Naive thymus-derived CD8-positive, alpha-beta T cell (primary cell): ENCODE results near the gene ING4. TPM values are rescaled to one million over a fixed set of nuclear protein-coding genes. Genes with fewer than 3 reads are reported as not detected.

Experiments
- ATAC-seq, 2 donors: fragments of 150-1000 bp; cut with Tn5 transposase in 1 of 2; sonication (Bioruptor Pico), chemical (Tn5 transposase) in 1 of 2; 1 replicate in 1 of 2; 2 replicates in 1 of 2; pipeline ENCODE4 v1.10.0; 2021; ENCODE audit warnings: mild to moderate bottlenecking in 2 of 2, moderate library complexity in 2 of 2
- POLR2A ChIA-PET: fragments of 350-600 bp; sonication (Branson Sonifier 250); formaldehyde crosslinking; loops from one replicate; lab custom pipeline; 2021; ENCODE audit warnings: antibody characterized with exemption; lab: Charles Lee
- DNase-seq, 10 donors: peaks; one replicate each; pipeline versions ENCODE4 v3.0.0 to v3.0.0-alpha.2; 2020 to 2022
- H3K27ac Mint-ChIP-seq, 10 donors: one replicate each; pipeline ENCODE4 v1.8.0; 2020 to 2022; ENCODE audit warnings: mild to moderate bottlenecking in 10 of 10, mixed read lengths in 10 of 10, moderate library complexity in 4 of 10, inconsistent platforms in 1 of 10
- H3K27me3 Mint-ChIP-seq, 5 donors: one replicate each; pipeline ENCODE4 v1.8.0; 2021 to 2022; ENCODE audit warnings: mixed read lengths in 5 of 5
- H3K36me3 Mint-ChIP-seq, 3 donors: one replicate each; pipeline ENCODE4 v1.8.0; 2020 to 2022; ENCODE audit warnings: mixed read lengths in 3 of 3, mild to moderate bottlenecking in 2 of 3, inconsistent platforms in 1 of 3
- H3K4me1 Mint-ChIP-seq, 4 donors: one replicate each; pipeline ENCODE4 v1.8.0; 2021 to 2022; ENCODE audit warnings: mixed read lengths in 4 of 4
- H3K4me3 Mint-ChIP-seq, 10 donors: one replicate each; pipeline ENCODE4 v1.8.0; 2020 to 2022; ENCODE audit warnings: mild to moderate bottlenecking in 10 of 10, mixed read lengths in 10 of 10, moderate library complexity in 6 of 10, inconsistent platforms in 1 of 10
- H3K9me3 Mint-ChIP-seq, 9 donors: one replicate each; pipeline ENCODE4 v1.8.0; 2020 to 2022; ENCODE audit warnings: mixed read lengths in 9 of 9, mild to moderate bottlenecking in 3 of 9, inconsistent platforms in 1 of 9, moderate library complexity in 1 of 9
- polyA plus RNA-seq, 3 donors: library from polyadenylated mRNA; unstranded; fragments of 300-500 nt; fragmentation: Illumina TruSeq; gene quantifications; one replicate each; pipeline ENCODE4 v1.2.3, GENCODE V29; 2021
- total RNA-seq, 8 experiments: library from RNA in 2 of 8; stranded (reverse) in 2 of 8; gene quantifications; one replicate each; pipeline ENCODE4 v1.2.3 and lab custom pipeline; 2021 to 2026

Gene ING4
- total and polyA plus RNA-seq, 5 experiments from 2014 or later: 81.2 to 99.6 (median 90.6) TPM

GRCh38 chr12:6632026-6632983 lies 30.6 kb downstream of the ING4 start:
- H3K4me1 Mint-ChIP-seq: peaks cover 33 to 84% (median 73%) of the 10 kb centered on the region in 4 donors
- no peaks in the 10 kb centered on the region for H3K27me3 Mint-ChIP-seq
- peak overlapping the region; percentile 85 to 95 (median 90) for H3K4me3 Mint-ChIP-seq
- POLR2A ChIA-PET: interaction anchor here (0.7 to 4.9 kb wide), 22 partner anchors 12 to 326 kb away, joined by 3 to 32 read pairs (median 4); partner anchors contain the start of genes ACRBP, C12orf57, COPS7A and NOP2
- peak in 9 of 10 donors; percentile 43 to 77 (median 58) for DNase-seq
- ATAC-seq: peak; percentile 65 to 72
- H3K27ac Mint-ChIP-seq: peak overlapping the region; percentile 93 to 100 (median 98)
- no peaks in the 10 kb centered on the region for H3K36me3 Mint-ChIP-seq
- H3K9me3 Mint-ChIP-seq: no peaks in the 10 kb centered on the region

- H3K36me3 Mint-ChIP-seq: peaks cover 0 to 2% (median 0%) of the 10 kb centered on the region in 3 donors
Measured at GRCh38 chr12:6631549-6631961, 31.4 kb downstream of the ING4 start.

GRCh38 chr12:6630736-6631135 lies 32.2 kb downstream of the ING4 start:
- DNase-seq: no peak
- Mint-ChIP-seq H3K27me3 (no peaks in the 10 kb centered on the region), H3K27ac (peak overlapping the region; percentile 93 to 100 (median 98)), H3K4me3 (peak overlapping the region; percentile 85 to 95 (median 90)), H3K36me3 (peaks cover 0 to 4% (median 0%) of the 10 kb centered on the region in 3 donors), H3K9me3 (no peaks in the 10 kb centered on the region), H3K4me1 (peaks cover 30 to 81% (median 74%) of the 10 kb centered on the region in 4 donors)
- POLR2A ChIA-PET: interaction anchor here (0.6 to 4.9 kb wide), 17 partner anchors 10 to 328 kb away, joined by 3 to 32 read pairs (median 4); partner anchors contain the start of genes ACRBP, C12orf57, COPS7A and P3H3
- no peak for ATAC-seq

More at GRCh38 chr12:6631549-6631961, 31.4 kb downstream of the ING4 start:
- Mint-ChIP-seq H3K27me3 (no peaks in the 10 kb centered on the region), H3K4me1 (peaks cover 34 to 86% (median 78%) of the 10 kb centered on the region in 4 donors), H3K4me3 (peak overlapping the region; percentile 85 to 95 (median 90)), H3K27ac (peak overlapping the region; percentile 93 to 100 (median 98)), H3K9me3 (no peaks in the 10 kb centered on the region)
- ATAC-seq: peak; percentile 15 to 27
- DNase-seq: peak in 2 of 10 donors; percentile 34 to 42
- POLR2A ChIA-PET: interaction anchor here (0.7 to 4.9 kb wide), 22 partner anchors 11 to 327 kb away, joined by 3 to 32 read pairs (median 4); partner anchors contain the start of genes ACRBP, C12orf57, COPS7A and NOP2

GRCh38 chr12:6627616-6628015 lies 35.3 kb downstream of the ING4 start:
- H3K9me3 Mint-ChIP-seq: no peaks in the 10 kb centered on the region
- H3K4me3 Mint-ChIP-seq: peak overlapping the region; percentile 70 to 92 (median 88)
- no peaks in the 10 kb centered on the region for H3K27me3 Mint-ChIP-seq
- peaks cover 31 to 65% (median 55%) of the 10 kb centered on the region in 4 donors for H3K4me1 Mint-ChIP-seq
- DNase-seq (peak in 9 of 10 donors; percentile 43 to 72 (median 65)), ATAC-seq (peak; percentile 75 to 81)
- H3K27ac Mint-ChIP-seq: peak overlapping the region; percentile 84 to 97 (median 90)
- peaks cover 0 to 20% (median 2%) of the 10 kb centered on the region in 3 donors for H3K36me3 Mint-ChIP-seq
- POLR2A ChIA-PET: interaction anchor here (0.6 to 2.5 kb wide), 17 partner anchors 8 to 304 kb away, joined by 3 to 19 read pairs (median 4); partner anchors contain the start of genes COPS7A, LPAR5 and ZNF384

GRCh38 chr12:6626654-6627283 lies 36.1 kb downstream of the ING4 start:
- Mint-ChIP-seq H3K27me3 (no peaks in the 10 kb centered on the region), H3K4me3 (peak overlapping the region; percentile 70 to 92 (median 86)), H3K4me1 (peaks cover 26 to 56% (median 47%) of the 10 kb centered on the region in 4 donors), H3K9me3 (no peaks in the 10 kb centered on the region), H3K27ac (peak overlapping the region; percentile 81 to 97 (median 88)), H3K36me3 (peaks cover 0 to 20% (median 2%) of the 10 kb centered on the region in 3 donors)
- DNase-seq (peak in 5 of 10 donors; percentile 23 to 57 (median 31)), ATAC-seq (peak; percentile 15 to 48)
- POLR2A ChIA-PET: interaction anchor here (0.7 to 2.5 kb wide), 8 partner anchors 8 to 97 kb away, joined by 3 to 19 read pairs (median 6); partner anchors contain the start of genes COPS7A, LPAR5 and ZNF384

- no peaks in the 10 kb centered on the region for H3K27me3 Mint-ChIP-seq
- POLR2A ChIA-PET: interaction anchor here (0.5 to 4.3 kb wide), 16 partner anchors 7 to 230 kb away, joined by 3 to 32 read pairs (median 5); partner anchors contain the start of genes ACRBP, CDCA3, CHD4 and COPS7A
Measured at GRCh38 chr12:6620885-6621274, 42.0 kb downstream of the ING4 start.

GRCh38 chr12:6620137-6620884 lies 42.6 kb downstream of the ING4 start:
- DNase-seq (peak in 9 of 10 donors; percentile 22 to 76 (median 57)), ATAC-seq (peak; percentile 72 to 80)
- Mint-ChIP-seq H3K36me3 (peaks cover 0 to 33% (median 6%) of the 10 kb centered on the region in 3 donors), H3K9me3 (no peaks in the 10 kb centered on the region), H3K27ac (peak overlapping the region in 9 of 10 donors; percentile 37 to 94 (median 89)), H3K4me1 (peaks cover 22 to 54% (median 43%) of the 10 kb centered on the region in 4 donors), H3K27me3 (no peaks in the 10 kb centered on the region), H3K4me3 (peak overlapping the region in 9 of 10 donors; percentile 33 to 76 (median 53))
- POLR2A ChIA-PET: interaction anchor here (0.5 to 4.3 kb wide), 16 partner anchors 8 to 231 kb away, joined by 3 to 32 read pairs (median 5); partner anchors contain the start of genes CDCA3, CHD4, COPS7A and LPAR5

More at GRCh38 chr12:6620885-6621274, 42.0 kb downstream of the ING4 start:
- Mint-ChIP-seq H3K27ac (peak overlapping the region in 9 of 10 donors; percentile 40 to 94 (median 89)), H3K9me3 (no peaks in the 10 kb centered on the region), H3K4me3 (peak overlapping the region; percentile 33 to 76 (median 58)), H3K4me1 (peaks cover 19 to 51% (median 41%) of the 10 kb centered on the region in 4 donors), H3K36me3 (peaks cover 0 to 34% (median 6%) of the 10 kb centered on the region in 3 donors)
- DNase-seq (no peak), ATAC-seq (no peak)

GRCh38 chr12:6618483-6619225 lies 44.3 kb downstream of the ING4 start:
- Mint-ChIP-seq H3K27me3 (no peaks in the 10 kb centered on the region), H3K4me1 (peaks cover 25 to 57% (median 50%) of the 10 kb centered on the region in 4 donors)
- POLR2A ChIA-PET: interaction anchor here (0.6 to 3.7 kb wide), 7 partner anchors 9 to 27 kb away, joined by 3 to 32 read pairs (median 9); partner anchors contain the start of genes CHD4 and LPAR5

GRCh38 chr12:6615802-6616201 lies 47.1 kb downstream of the ING4 start:
- no peaks in the 10 kb centered on the region for H3K27me3 Mint-ChIP-seq
- POLR2A ChIA-PET: interaction anchor here (0.6 to 4.1 kb wide), 9 partner anchors 8 to 185 kb away, joined by 3 to 41 read pairs (median 5); partner anchors contain the start of genes LPAR5 and MLF2
- H3K9me3 Mint-ChIP-seq: no peaks in the 10 kb centered on the region
- H3K36me3 Mint-ChIP-seq: peaks cover 0 to 13% (median under 1%) of the 10 kb centered on the region in 3 donors
- peaks cover 39 to 73% (median 68%) of the 10 kb centered on the region in 4 donors for H3K4me1 Mint-ChIP-seq
- H3K4me3 Mint-ChIP-seq: no peak overlapping the region
- ATAC-seq: no peak
- DNase-seq: no peak
- peak overlapping the region in 9 of 10 donors; percentile 22 to 92 (median 79) for H3K27ac Mint-ChIP-seq

More at GRCh38 chr12:6618483-6619225, 44.3 kb downstream of the ING4 start:
- DNase-seq (no peak), ATAC-seq (no peak)
- H3K4me3 Mint-ChIP-seq: peak overlapping the region in 2 of 10 donors; percentile 43 to 44
- no peaks in the 10 kb centered on the region for H3K9me3 Mint-ChIP-seq
- peaks cover 0 to 20% (median 4%) of the 10 kb centered on the region in 3 donors for H3K36me3 Mint-ChIP-seq
- H3K27ac Mint-ChIP-seq: peak overlapping the region; percentile 33 to 88 (median 81)
